ENCODE results near the gene EPHA8. TPM values are rescaled to one million over a fixed set of nuclear protein-coding genes. Genes with fewer than 3 reads are reported as not detected.

EPHA8 gene
- total and polyA plus RNA-seq, 9 of the 15 experiments (the other 6 are each of a cell fraction or from before 2014, with no cell fraction given), result not detected

DNA sequence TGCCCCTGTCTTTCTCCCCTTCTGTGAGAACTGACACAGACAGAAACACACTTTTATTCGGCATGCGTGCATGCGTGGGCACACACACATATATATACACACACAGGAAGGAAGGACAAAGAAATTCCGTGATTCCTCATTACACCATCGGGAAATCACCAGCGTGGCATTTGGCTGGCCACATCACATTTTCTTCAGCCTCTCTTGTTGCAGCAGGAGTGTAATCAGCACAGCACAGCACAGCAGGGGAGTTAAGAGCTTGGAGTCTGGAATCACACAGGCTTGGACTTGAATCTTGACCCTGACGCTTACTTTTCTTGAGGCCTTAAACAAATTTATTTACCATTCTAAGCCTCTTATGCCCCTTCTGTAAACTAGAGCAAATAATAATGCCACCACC lies 45.3 kb upstream of the EPHA8 start:
- Histone ChIP-seq H3K4me2 (ENCODE audit: insufficient read depth, low read length) (no peak overlapping the region), H3K9me1 (ENCODE audit: control insufficient read depth, insufficient read depth, low read length) (no peaks in the 10 kb centered on the region), H3K4me1 (replicated peaks in 1 of 2; ENCODE audit: control insufficient read depth in 2 of 2, insufficient read depth in 2 of 2, low read length in 2 of 2) (no peaks in the 10 kb centered on the region), H3K9ac (ENCODE audit: insufficient read depth in 1 of 2, low read depth in 2 of 2, low read length in 2 of 2) (no peak overlapping the region), H3K9me3 (replicated peaks; ENCODE audit: control insufficient read depth, insufficient read depth, low read depth, low read length) (no peaks in the 10 kb centered on the region), H4K20me1 (replicated peaks; ENCODE audit: control insufficient read depth, insufficient read depth, low read length) (0 out of 2 replicates have a peak, but pooled peaks cover 4% of the 10 kb centered on the region), H3K4me3 (no peak overlapping the region), H3K79me2 (ENCODE audit: control insufficient read depth, insufficient read depth, low read length) (no peaks in the 10 kb centered on the region), H3K27me3 (ENCODE audit: control insufficient read depth in 2 of 2, insufficient read depth in 2 of 2, low read length in 2 of 2) (no peaks in the 10 kb centered on the region), H3K36me3 (ENCODE audit: control insufficient read depth, insufficient read depth, low read length) (peaks cover 89% of the 10 kb centered on the region), H2AFZ (ENCODE audit: low read depth, low read length) (no peak overlapping the region), H3K27ac (ENCODE audit: extremely low read depth, low read depth, low read length) (no peak overlapping the region)
- FAIRE-seq (no peak), ATAC-seq (no peak), DNase-seq (ENCODE audit: extremely low read depth in 1 of 4, low spot score in 3 of 4) (no peak)
- TF ChIP-seq NR1H2 (CRISPR knock-in tag; IDR thresholded peaks at IDR 0.05) (no peak), AFF4 (CRISPR knock-in tag; IDR thresholded peaks at IDR 0.05) (no peak), BRD4 (IDR thresholded peaks at IDR 0.05) (no peak), FOXA1 (IDR thresholded peaks at IDR 0.05; ENCODE audit: borderline replicate concordance) (no peak), TAF9B (IDR thresholded peaks at IDR 0.05; ENCODE audit: partially characterized antibody) (no peak), RBM39 (optimal IDR thresholded peaks at IDR 0.05; ENCODE audit: low read depth, low read length) (no peak), ZNF41 (CRISPR knock-in tag; conservative IDR thresholded peaks at IDR 0.05) (no peak), MTA3 (IDR thresholded peaks at IDR 0.05; ENCODE audit: borderline replicate concordance) (no peak), ILK (tag; IDR thresholded peaks at IDR 0.05; ENCODE audit: borderline replicate concordance, low read depth) (no peak), SRSF7 (optimal IDR thresholded peaks at IDR 0.05; ENCODE audit: low read depth, low read length) (no peak), MEF2D (tag; conservative IDR thresholded peaks at IDR 0.05; ENCODE audit: low read depth) (no peak), ZNF785 (CRISPR knock-in tag; IDR thresholded peaks at IDR 0.05) (no peak), ELF2 (CRISPR knock-in tag; IDR thresholded peaks at IDR 0.05) (no peak)
- BruUV-seq (replicated peaks), result no TSS peak
- POLR2A ChIA-PET, result no interaction called here
- in situ Hi-C loops (cut with MboI), result no loop called here
- CTCF ChIA-PET (ENCODE audit: low intra/inter-chr PET ratio), result no interaction called here
- intact Hi-C loops (cut with micrococcal nuclease), result no loop called here
- 85% methylated on average over 7 of the region's 7 CpGs for WGBS (ENCODE audit: insufficient coverage, low coverage, missing lambda C conversion rate)

All from K562 (cell line).